T-helper 2 cell treated with Interferon-gamma antibody and Interleukin-4, amounts not matched to agents 100 ng/mL and 5 ng/mL, for 36 hours (primary cell): ENCODE measurements around the gene B4GALT6. TPM values are rescaled to one million over a fixed set of nuclear protein-coding genes. Genes with fewer than 3 reads are reported as not detected.

Experiments used
- intact Hi-C: fragments of 100-400 bp; cut with micrococcal nuclease; formaldehyde crosslinking; loops from one replicate; pipeline ENCODE4 v1.15.1; 2023
- total RNA-seq: library from RNA; stranded (reverse); gene quantifications from 2 replicates; pipeline ENCODE4 v1.2.3, GENCODE V29; 2022

Gene B4GALT6
- total RNA-seq = 2.1 TPM in 2 replicates

GRCh38 chr18:31684279-31685096 lies at the start of gene B4GALT6:
Gene B4GALT6, minus strand, starts transcription at chr18:31684581. Its CDS starts 155 bp downstream, at chr18:31684426.
- intact Hi-C loops = loop anchor here (1.0 to 10.0 kb wide), 4 partner anchors 25 to 410 kb away; partner anchors contain the start of genes RNF138 and TRAPPC8

- intact Hi-C loops = no loop called here
Observed at GRCh38 chr18:31731628-31732027, 47.2 kb upstream of the B4GALT6 start.

- intact Hi-C loops = loop anchor here (10.0 kb wide), 1 partner anchor 114 kb away; no protein-coding TSS in a partner anchor
Observed at GRCh38 chr18:31729196-31729595, 44.8 kb upstream of the B4GALT6 start.

GRCh38 chr18:31723990-31724711 lies 39.8 kb upstream of the B4GALT6 start:
- intact Hi-C loops = loop anchor here (2.0 to 10.0 kb wide), 2 partner anchors 39 to 109 kb away; partner anchors contain the start of gene B4GALT6

- intact Hi-C loops = loop anchor here (2.0 to 10.0 kb wide), 2 partner anchors 39 to 109 kb away; partner anchors contain the start of gene B4GALT6
Observed at GRCh38 chr18:31723639-31723989, 39.2 kb upstream of the B4GALT6 start.

GRCh38 chr18:31722369-31722957 lies 38.1 kb upstream of the B4GALT6 start:
- intact Hi-C loops = loop anchor here (1.0 to 10.0 kb wide), 3 partner anchors 38 to 166 kb away; partner anchors contain the start of gene B4GALT6

GRCh38 chr18:31721601-31722000 lies 37.2 kb upstream of the B4GALT6 start:
- intact Hi-C loops = loop anchor here (10.0 kb wide), 1 partner anchor 107 kb away; no protein-coding TSS in a partner anchor

GRCh38 chr18:31720867-31721266 lies 36.5 kb upstream of the B4GALT6 start:
- intact Hi-C loops = loop anchor here (10.0 kb wide), 1 partner anchor 106 kb away; no protein-coding TSS in a partner anchor

GRCh38 chr18:31719363-31720006 lies 35.1 kb upstream of the B4GALT6 start:
- intact Hi-C loops = loop anchor here (10.0 kb wide), 1 partner anchor 105 kb away; no protein-coding TSS in a partner anchor

GRCh38 chr18:31718386-31718785 lies 34.0 kb upstream of the B4GALT6 start:
- intact Hi-C loops = no loop called here

GRCh38 chr18:31716362-31716761 lies 32.0 kb upstream of the B4GALT6 start:
- intact Hi-C loops = no loop called here

- intact Hi-C loops = no loop called here
Observed at GRCh38 chr18:31711365-31712172, 27.2 kb upstream of the B4GALT6 start.

GRCh38 chr18:31710826-31711225 lies 26.4 kb upstream of the B4GALT6 start:
- intact Hi-C loops = no loop called here

- intact Hi-C loops = no loop called here
Observed at GRCh38 chr18:31707815-31708214, 23.4 kb upstream of the B4GALT6 start.

- intact Hi-C loops = no loop called here
Observed at GRCh38 chr18:31702449-31702848, 18.1 kb upstream of the B4GALT6 start.

GRCh38 chr18:31701744-31702143 lies 17.4 kb upstream of the B4GALT6 start:
- intact Hi-C loops = no loop called here

- intact Hi-C loops = no loop called here
Observed at GRCh38 chr18:31700990-31701389, 16.6 kb upstream of the B4GALT6 start.

- intact Hi-C loops = no loop called here
Observed at GRCh38 chr18:31697351-31698298, 13.2 kb upstream of the B4GALT6 start.

- intact Hi-C loops = no loop called here
Observed at GRCh38 chr18:31695989-31696388, 11.6 kb upstream of the B4GALT6 start.
